IPS DF 6.9 (cell line): ENCODE results near the gene COA3.

Experiments used
- DNase-seq: peaks from one replicate; pipeline ENCODE4 v3.0.0-alpha.2; 2013; ENCODE audit warnings: low read depth, low spot score
- H3K27ac ChIP-seq: one replicate; pipeline ENCODE4 v1.5.1; 2013; ENCODE audit warnings: low read length, control low read depth
- H3K27me3 ChIP-seq: 2 replicates; pipeline ENCODE4 v1.6.1; 2013; ENCODE audit warnings: mild to moderate bottlenecking, low read length; ENCODE audit not compliant: control insufficient read depth, insufficient read depth
- H3K36me3 ChIP-seq: 2 replicates; pipeline ENCODE4 v1.6.1; 2013; ENCODE audit warnings: low read length; ENCODE audit not compliant: control insufficient read depth, insufficient read depth
- H3K4me1 ChIP-seq: 2 replicates; pipeline ENCODE4 v1.6.1; 2013; ENCODE audit warnings: low read length; ENCODE audit not compliant: control insufficient read depth, insufficient read depth
- H3K4me3 ChIP-seq: 2 replicates; pipeline ENCODE4 v1.5.1; 2013; ENCODE audit warnings: mild to moderate bottlenecking, low read length
- H3K9me3 ChIP-seq: 2 replicates; pipeline ENCODE4 v1.6.1; 2013; ENCODE audit warnings: low read length, inconsistent platforms; ENCODE audit not compliant: control insufficient read depth, insufficient read depth
- WGBS: extraction: QIAGEN DNeasy Blood & Tissue Kit; methylation state at CpG from one replicate; pipeline ENCODE4 v1.1.7; 2013; ENCODE audit warnings: mixed read lengths, missing lambda C conversion rate; ENCODE audit not compliant: insufficient read length, insufficient coverage; 5-methylcytosine and 5-hydroxymethylcytosine counted together

Gene COA3

DNA sequence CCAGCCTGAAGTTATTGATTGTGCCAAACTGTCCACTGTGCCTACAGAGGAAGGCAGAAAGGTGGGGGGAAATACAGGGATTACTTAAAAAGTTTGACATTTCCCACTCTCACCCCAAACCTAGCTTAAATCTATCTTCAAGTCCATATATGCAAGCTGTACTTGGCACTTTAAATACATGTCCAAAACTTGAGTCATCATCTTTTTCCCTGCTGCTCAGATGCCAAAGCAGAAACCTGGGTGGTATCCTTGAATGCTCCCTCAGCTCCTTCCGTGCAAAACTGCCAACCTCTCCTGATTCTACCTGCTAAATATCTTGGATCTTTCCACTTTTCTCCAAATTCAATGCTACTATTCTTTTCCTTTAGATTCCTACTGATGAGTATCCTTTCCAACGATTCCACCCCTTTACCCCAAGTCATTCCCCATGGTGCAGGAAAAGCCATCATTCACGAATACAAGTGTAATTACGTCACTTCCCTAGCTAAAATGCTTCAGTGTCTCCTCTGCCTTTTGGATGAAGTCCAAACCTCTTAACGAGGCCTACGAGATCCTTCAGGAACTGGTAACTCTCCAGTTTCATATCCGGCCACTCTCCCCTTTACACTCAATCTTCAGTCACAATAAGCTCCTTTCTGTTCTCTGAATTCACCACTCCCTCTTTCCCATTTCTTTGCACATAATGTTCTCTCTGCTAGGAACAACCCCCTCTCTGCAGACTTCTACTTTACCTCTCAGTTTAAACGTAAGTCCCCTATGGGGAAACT lies 16.3 kb upstream of the COA3 start:
- Histone ChIP-seq H3K27ac (no peak overlapping the region), H3K4me3 (no peak overlapping the region), H3K36me3 (peaks cover 18% of the 10 kb centered on the region), H3K9me3 (no peaks in the 10 kb centered on the region), H3K27me3 (no peaks in the 10 kb centered on the region), H3K4me1 (no peaks in the 10 kb centered on the region)
- no CpG with 5 or more reads among the region's 8 CpGs for WGBS
- no peak for DNase-seq

DNA sequence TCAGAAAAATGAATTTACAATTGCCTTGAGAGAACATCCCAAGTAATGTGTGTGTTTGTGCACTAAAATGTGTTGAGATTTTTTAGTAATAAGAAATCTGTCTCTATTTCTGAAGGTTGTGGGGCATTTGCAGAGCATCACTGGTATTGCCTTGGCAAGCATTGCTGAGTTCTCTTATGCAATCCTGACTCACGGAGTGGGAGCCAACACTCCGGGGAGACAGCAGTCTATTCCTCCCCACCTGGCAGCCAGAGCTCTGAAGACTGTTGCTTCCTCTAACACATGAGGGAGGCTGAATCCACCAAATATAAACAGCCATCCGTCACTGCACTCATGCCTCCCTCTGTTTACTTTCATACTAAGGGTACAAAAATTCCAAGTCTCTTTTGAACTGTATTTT lies 10.7 kb upstream of the COA3 start:
- no peak overlapping the region for H3K27ac ChIP-seq
- no peak for DNase-seq
- no CpG with 5 or more reads among the region's 3 CpGs for WGBS
- H3K9me3 ChIP-seq, result no peaks in the 10 kb centered on the region; the same call in 1 of the 2 replicates
- peaks cover 3% of the 10 kb centered on the region; the same call in 1 of the 2 replicates for H3K36me3 ChIP-seq
- no peaks in the 10 kb centered on the region for H3K27me3 ChIP-seq
- no peak overlapping the region for H3K4me3 ChIP-seq
- H3K4me1 ChIP-seq, result no peaks in the 10 kb centered on the region

DNA sequence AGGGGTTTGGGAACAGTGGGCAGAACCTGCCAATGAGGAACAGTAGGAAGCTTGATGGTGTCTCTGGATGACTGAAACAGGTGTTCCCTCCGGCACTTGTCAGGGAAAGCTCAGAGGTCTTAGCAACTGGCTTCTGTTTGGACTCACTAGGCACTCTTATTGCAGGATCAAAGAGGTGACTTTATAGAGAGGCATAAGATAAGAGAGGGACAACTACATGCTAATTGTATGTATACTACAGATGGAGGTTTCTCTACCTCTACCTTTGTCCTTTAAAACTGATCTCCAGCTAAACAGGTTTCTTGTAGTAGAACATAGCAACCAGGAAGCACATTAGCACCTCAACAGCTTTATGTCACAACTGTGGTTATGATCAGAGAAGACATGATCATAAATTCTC lies 7.7 kb upstream of the COA3 start:
- no peak for DNase-seq
- WGBS, result no CpG with 5 or more reads among the region's 1 CpG

DNA sequence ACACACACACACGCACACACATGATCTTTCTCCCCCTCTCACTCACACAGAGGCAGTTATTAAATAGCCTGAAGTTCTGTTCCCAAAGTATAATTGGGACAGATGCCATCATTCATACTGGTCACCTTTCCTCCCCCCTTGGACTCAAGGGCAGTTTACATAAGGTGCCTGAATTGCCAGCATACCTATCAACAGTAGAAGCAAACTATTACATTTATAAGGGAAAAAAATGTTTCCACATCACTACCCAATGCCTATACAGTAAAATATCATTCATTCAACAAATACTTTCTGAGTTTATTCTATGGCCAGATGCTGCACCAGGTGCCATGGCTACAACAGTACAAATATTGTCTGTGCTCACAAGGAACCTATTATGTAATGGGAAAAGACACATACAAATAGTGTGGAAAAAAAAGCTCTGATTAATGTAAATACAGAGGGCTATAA lies 6.4 kb upstream of the COA3 start:
- Histone ChIP-seq H3K4me3 (no peak overlapping the region), H3K36me3 (no peaks in the 10 kb centered on the region), H3K27ac (no peak overlapping the region), H3K9me3 (no peaks in the 10 kb centered on the region; the same call in 1 of the 2 replicates), H3K27me3 (peaks cover 2% of the 10 kb centered on the region; the same call in 1 of the 2 replicates), H3K4me1 (no peaks in the 10 kb centered on the region)
- WGBS, result no CpG with 5 or more reads among the region's 1 CpG
- DNase-seq, result no peak

More for the DNA sequence above, 7.7 kb upstream of the COA3 start:
- no peak overlapping the region for H3K4me3 ChIP-seq
- H3K27me3 ChIP-seq, result no peaks in the 10 kb centered on the region
- no peaks in the 10 kb centered on the region; the same call in 1 of the 2 replicates for H3K9me3 ChIP-seq
- no peaks in the 10 kb centered on the region for H3K36me3 ChIP-seq
- H3K27ac ChIP-seq, result no peak overlapping the region
- no peaks in the 10 kb centered on the region for H3K4me1 ChIP-seq

DNA sequence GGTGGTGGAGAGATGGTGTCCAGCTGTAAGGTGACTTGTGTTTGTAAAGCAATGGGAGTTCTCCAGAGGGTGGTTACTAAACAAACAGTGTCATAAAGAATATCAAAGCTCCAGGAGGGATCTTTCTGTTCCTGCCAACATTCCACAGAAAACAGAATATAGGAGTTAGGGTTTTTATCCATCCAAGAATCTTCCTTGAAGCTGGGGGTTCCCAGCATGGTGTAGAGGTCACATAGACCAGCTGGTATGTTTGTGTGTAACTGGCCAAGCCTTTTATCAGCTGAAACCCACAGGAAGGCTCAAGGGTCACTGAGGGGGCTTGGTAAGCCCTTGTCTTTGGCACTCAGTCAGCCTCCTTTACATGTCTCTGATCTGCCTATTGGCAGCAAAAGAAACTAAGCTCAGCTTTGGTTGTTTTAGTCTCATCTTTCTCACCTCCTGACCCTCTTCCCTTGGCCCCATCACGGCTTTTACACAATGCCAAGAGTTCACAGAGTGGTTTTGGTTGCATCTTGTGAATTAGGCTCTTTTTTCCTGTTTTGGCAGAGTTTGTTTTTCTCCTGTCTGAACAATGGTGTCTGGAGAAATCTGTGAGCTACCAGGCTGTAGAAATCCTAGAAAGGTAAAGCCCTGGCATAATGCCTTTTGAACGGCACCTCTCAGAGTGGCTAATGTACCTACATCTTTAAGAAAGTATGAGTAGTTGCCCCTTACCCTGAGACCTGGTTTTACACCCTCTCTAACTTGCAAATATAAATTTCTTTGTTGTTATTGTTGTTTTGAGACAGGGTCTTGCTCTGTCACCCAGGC lies 4.8 kb upstream of the COA3 start:
- no peaks in the 10 kb centered on the region for H3K4me1 ChIP-seq
- DNase-seq, result no peak
- no peaks in the 10 kb centered on the region for H3K36me3 ChIP-seq
- no peak overlapping the region for H3K27ac ChIP-seq
- no peak overlapping the region for H3K4me3 ChIP-seq
- peaks cover 2% of the 10 kb centered on the region; the same call in 1 of the 2 replicates for H3K27me3 ChIP-seq
- no CpG with 5 or more reads among the region's 2 CpGs for WGBS
- no peaks in the 10 kb centered on the region; the same call in 1 of the 2 replicates for H3K9me3 ChIP-seq

DNA sequence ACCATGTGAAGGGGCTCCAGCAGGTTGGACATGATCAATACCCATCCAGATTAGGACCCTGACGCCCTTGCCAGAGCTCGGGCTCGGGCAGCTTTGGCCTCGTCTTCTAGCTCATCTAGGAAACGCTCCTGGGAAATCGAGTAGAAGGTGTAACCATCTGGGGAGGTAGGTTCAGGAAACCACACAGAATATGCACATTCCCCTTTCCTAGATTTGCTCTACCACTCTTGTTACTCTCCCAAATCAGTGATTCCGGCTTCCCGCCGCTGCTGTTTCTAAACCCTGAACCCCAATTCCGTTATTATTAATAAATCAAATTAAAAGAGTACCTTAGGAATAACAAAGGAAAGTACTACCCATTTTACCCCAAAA lies 507 bp downstream of the COA3 start:
- H3K4me3 ChIP-seq, result peak overlapping the region; percentile 85; the same call in 1 of the 2 replicates
- no peak for DNase-seq
- no CpG with 5 or more reads among the region's 10 CpGs for WGBS
- peaks cover 4% of the 10 kb centered on the region; the same call in 1 of the 2 replicates for H3K36me3 ChIP-seq
- no peaks in the 10 kb centered on the region for H3K4me1 ChIP-seq
- H3K27me3 ChIP-seq, result peaks cover 2% of the 10 kb centered on the region; the same call in 1 of the 2 replicates
- no peaks in the 10 kb centered on the region for H3K9me3 ChIP-seq
- H3K27ac ChIP-seq, result no peak overlapping the region

DNA sequence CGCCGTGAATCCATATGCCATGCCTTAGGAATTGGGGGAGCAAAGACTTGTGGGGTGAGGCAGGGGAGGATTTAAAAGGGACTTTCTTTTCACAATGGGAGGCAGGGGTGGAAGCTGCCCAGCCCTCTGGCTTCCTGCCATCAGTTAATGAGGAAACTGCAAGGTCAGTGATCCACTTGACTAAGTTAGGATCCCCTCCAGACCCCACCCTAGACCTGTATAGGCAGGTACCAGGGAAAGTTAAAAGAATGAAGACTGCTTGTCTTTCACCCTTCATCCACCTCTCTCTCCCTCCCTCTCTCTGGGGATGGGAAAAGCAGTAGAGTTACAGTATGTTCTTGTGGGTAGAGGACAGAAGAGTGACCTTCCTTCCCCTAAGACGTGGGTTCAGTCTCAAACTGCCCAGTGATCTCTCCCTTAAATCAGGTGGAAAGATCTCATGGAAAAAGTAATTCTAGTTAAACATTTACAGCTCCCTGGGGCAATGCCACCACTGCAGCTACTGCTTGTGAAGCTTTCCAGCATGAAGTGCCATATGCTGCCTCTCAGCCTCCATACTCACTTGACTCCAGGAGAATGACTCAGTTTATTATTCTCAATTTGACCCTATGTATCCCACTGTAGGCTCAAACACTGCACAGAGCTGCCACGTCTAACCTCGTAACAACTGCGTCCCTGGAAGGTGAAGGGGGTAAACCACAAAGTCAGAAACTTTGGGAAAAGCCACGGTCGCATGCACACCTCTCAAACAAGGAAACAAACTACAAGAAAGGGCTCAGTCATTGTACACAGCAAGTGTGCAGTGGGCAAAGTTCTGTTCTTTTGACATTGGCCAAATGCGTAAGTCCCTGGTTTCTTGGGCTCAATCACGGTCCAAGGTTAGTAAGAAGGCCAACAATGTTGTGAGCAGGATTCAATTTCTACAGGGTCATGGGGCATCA lies 1.2 kb downstream of the COA3 start:
- no peak overlapping the region for H3K27ac ChIP-seq
- no peak for DNase-seq
- no peaks in the 10 kb centered on the region for H3K4me1 ChIP-seq
- no CpG with 5 or more reads among the region's 10 CpGs for WGBS
- H3K9me3 ChIP-seq, result no peaks in the 10 kb centered on the region
- peaks cover 2% of the 10 kb centered on the region; the same call in 1 of the 2 replicates for H3K27me3 ChIP-seq
- peaks cover 4% of the 10 kb centered on the region; the same call in 1 of the 2 replicates for H3K36me3 ChIP-seq
- peak overlapping the region; percentile 85; the same call in 1 of the 2 replicates for H3K4me3 ChIP-seq

DNA sequence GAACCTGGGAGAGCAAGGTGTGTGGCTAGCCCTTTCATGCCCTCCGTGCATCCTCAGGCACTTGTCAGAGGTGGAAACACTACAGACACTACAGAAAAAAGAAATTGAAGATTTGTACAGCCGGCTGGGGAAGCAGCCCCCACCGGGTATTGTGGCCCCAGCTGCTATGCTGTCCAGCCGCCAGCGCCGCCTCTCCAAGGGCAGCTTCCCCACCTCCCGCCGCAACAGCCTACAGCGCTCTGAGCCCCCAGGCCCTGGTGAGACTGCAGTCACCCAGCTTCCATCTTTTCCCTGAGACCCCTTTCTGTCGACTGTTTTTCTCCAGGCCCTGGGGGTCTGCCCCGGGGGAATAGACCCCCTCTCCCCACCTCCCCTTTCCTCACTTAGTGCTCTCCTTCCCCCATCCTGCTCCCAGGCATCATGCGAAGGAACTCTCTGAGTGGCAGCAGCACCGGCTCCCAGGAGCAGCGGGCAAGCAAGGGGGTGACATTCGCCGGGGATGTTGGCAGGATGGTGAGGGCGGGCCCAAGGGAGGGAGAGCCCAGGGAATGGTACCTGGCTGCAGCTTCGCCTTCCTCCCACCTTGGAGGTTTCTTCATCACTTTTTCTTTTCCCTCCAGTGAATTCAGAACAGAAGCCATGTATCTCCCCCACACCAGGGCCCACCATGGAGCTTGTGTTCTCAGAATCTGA lies 2.3 kb downstream of the COA3 start:
- H3K27ac ChIP-seq, result no peak overlapping the region
- DNase-seq, result no peak
- H3K27me3 ChIP-seq, result peaks cover 2% of the 10 kb centered on the region; the same call in 1 of the 2 replicates
- no CpG with 5 or more reads among the region's 18 CpGs for WGBS
- peaks cover 4% of the 10 kb centered on the region; the same call in 1 of the 2 replicates for H3K36me3 ChIP-seq
- no peak overlapping the region for H3K4me3 ChIP-seq
- H3K9me3 ChIP-seq, result no peaks in the 10 kb centered on the region
- no peaks in the 10 kb centered on the region for H3K4me1 ChIP-seq

DNA sequence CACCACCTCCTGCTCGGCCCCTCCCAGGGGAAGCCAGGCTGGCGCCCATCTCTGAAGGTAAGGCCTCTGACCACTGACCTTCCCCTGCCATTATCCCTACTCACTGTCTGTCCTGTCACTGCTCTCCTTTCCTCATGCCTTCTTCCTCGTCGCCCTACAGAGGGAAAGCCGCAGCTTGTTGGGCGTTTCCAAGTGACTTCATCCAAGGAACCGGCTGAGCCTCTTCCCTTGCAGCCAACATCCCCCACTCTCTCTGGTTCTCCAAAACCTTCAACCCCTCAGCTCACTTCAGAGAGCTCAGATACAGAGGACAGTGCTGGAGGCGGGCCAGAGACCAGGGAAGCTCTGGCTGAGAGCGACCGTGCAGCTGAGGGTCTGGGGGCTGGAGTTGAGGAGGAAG lies 3.0 kb downstream of the COA3 start:
- no peak for DNase-seq
- no CpG with 5 or more reads among the region's 10 CpGs for WGBS
- no peak overlapping the region for H3K4me3 ChIP-seq
- H3K27me3 ChIP-seq, result no peaks in the 10 kb centered on the region
- H3K27ac ChIP-seq, result no peak overlapping the region
- no peaks in the 10 kb centered on the region for H3K4me1 ChIP-seq
- peaks cover 4% of the 10 kb centered on the region; the same call in 1 of the 2 replicates for H3K36me3 ChIP-seq
- H3K9me3 ChIP-seq, result no peaks in the 10 kb centered on the region
